ENCODE results near the gene PAN3. TPM values are rescaled to one million over a fixed set of nuclear protein-coding genes. Genes with fewer than 3 reads are reported as not detected.

PAN3 gene
- total RNA-seq, 2 experiments from 2014 or later: 56.9 to 59.5 TPM

DNA sequence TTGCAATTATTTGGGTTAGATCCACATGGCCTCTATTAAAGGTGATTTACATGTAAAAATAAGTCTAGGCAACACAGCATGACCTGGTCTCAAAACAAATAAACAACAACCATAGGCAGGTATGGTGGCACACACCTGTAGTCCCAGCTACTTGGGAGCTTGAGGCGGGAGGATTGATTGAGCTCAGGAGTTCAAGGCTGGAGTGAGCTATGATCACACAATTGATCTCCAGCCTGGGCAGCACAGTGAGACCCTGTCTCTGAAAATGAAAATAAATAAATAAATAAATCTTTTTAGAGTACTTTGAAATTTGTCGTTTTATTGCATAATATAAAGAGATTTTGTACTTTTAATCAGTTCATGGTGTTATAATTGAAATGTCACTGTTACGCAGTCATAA, 93.3 kb downstream of the PAN3 start:
- Histone ChIP-seq H3K4me3 (ENCODE audit: low read length) (no peak overlapping the region), H3K27ac (ENCODE audit: low read depth in 1 of 2, low read length in 2 of 2) (no peak overlapping the region), H3K36me3 (ENCODE audit: insufficient read depth, low read length) (peaks cover 24% of the 10 kb centered on the region), H3K27me3 (ENCODE audit: control insufficient read depth in 1 of 2, insufficient read depth in 2 of 2, low read length in 2 of 2) (no peaks in the 10 kb centered on the region), H3K4me1 (ENCODE audit: insufficient read depth, low read length) (no peaks in the 10 kb centered on the region), H3K9me3 (ENCODE audit: control insufficient read depth in 1 of 2, insufficient read depth in 1 of 2, low read length in 2 of 2) (no peaks in the 10 kb centered on the region)
- H3K27me3 Mint-ChIP-seq: no peaks in the 10 kb centered on the region
- H3K36me3 Mint-ChIP-seq (ENCODE audit: low read depth): peaks cover 58% of the 10 kb centered on the region
- H3K4me3 Mint-ChIP-seq: no peak overlapping the region
- H3K4me1 Mint-ChIP-seq (ENCODE audit: low read depth): peaks cover 29% of the 10 kb centered on the region
- ATAC-seq (ENCODE audit: poor library complexity) (no peak), DNase-seq (no peak)
- TF ChIP-seq, protein P1, sequence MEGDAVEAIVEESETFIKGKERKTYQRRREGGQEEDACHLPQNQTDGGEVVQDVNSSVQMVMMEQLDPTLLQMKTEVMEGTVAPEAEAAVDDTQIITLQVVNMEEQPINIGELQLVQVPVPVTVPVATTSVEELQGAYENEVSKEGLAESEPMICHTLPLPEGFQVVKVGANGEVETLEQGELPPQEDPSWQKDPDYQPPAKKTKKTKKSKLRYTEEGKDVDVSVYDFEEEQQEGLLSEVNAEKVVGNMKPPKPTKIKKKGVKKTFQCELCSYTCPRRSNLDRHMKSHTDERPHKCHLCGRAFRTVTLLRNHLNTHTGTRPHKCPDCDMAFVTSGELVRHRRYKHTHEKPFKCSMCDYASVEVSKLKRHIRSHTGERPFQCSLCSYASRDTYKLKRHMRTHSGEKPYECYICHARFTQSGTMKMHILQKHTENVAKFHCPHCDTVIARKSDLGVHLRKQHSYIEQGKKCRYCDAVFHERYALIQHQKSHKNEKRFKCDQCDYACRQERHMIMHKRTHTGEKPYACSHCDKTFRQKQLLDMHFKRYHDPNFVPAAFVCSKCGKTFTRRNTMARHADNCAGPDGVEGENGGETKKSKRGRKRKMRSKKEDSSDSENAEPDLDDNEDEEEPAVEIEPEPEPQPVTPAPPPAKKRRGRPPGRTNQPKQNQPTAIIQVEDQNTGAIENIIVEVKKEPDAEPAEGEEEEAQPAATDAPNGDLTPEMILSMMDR (IDR thresholded peaks at IDR 0.05): no peak
- intact Hi-C loops (cut with DNase I, micrococcal nuclease): no loop called here
- no peak overlapping the region for H3K27ac Mint-ChIP-seq
- POLR2A ChIA-PET: no interaction called here
- H3K9me3 Mint-ChIP-seq: no peaks in the 10 kb centered on the region
- CTCF ChIA-PET: no interaction called here

DNA sequence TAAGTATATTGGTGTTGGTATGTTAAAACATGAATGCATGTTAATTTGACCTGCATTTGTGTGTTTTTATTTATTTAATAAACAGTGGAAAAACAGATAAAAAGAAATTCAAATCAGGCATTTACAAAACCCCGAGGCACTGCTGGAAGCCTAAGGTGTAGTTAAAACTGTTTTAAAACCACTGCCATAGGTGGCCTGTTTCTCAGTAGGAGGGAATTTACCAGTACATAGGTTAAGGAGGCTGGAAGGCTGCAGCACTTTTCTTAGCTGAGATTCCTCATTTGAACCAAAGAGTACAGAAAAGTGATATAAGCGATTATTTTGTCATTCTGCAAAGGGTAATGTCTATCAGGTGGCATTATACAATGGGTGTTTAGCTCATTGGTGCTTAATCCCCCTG, 99.6 kb downstream of the PAN3 start:
- Histone ChIP-seq H3K4me1 (ENCODE audit: insufficient read depth, low read length) (no peaks in the 10 kb centered on the region), H3K27me3 (ENCODE audit: control insufficient read depth in 1 of 2, insufficient read depth in 2 of 2, low read length in 2 of 2) (no peaks in the 10 kb centered on the region), H3K9me3 (ENCODE audit: control insufficient read depth in 1 of 2, insufficient read depth in 1 of 2, low read length in 2 of 2) (no peaks in the 10 kb centered on the region), H3K27ac (ENCODE audit: low read depth in 1 of 2, low read length in 2 of 2) (no peak overlapping the region), H3K4me3 (ENCODE audit: low read length) (no peak overlapping the region), H3K36me3 (ENCODE audit: insufficient read depth, low read length) (peaks cover 29% of the 10 kb centered on the region)
- ChIA-PET CTCF (no interaction called here), POLR2A (no interaction called here)
- intact Hi-C loops (cut with DNase I, micrococcal nuclease): no loop called here
- Mint-ChIP-seq H3K36me3 (ENCODE audit: low read depth) (peaks cover 80% of the 10 kb centered on the region), H3K27ac (peak overlapping the region; percentile 42), H3K9me3 (no peaks in the 10 kb centered on the region), H3K4me3 (no peak overlapping the region), H3K4me1 (ENCODE audit: low read depth) (peaks cover 32% of the 10 kb centered on the region), H3K27me3 (no peaks in the 10 kb centered on the region)
- TF ChIP-seq, protein P1 (IDR thresholded peaks at IDR 0.05): no peak
- ATAC-seq (ENCODE audit: poor library complexity): no peak
- no peak for DNase-seq

DNA sequence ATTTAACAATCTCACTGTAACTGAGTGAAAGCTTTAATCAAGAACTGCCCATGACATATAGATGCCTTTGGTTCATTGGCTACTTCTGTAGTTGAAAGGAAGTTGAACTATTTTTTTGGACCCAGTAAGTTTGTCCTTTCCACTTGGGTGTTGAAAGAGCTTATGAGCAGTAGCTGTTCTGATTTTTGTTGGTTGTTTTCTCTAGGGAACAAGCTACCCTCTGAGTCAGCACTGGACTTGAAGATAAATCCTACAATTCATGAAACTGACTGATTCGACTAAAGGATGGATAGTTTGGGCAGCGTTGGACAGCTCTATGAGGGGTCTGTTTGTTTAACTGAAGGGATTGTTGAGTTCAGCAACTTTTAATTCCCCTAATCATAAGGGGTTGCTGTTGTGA, 101.0 kb downstream of the PAN3 start:
- Mint-ChIP-seq H3K27ac (peak overlapping the region; percentile 49), H3K4me3 (no peak overlapping the region), H3K36me3 (ENCODE audit: low read depth) (peaks cover 86% of the 10 kb centered on the region), H3K9me3 (no peaks in the 10 kb centered on the region), H3K4me1 (ENCODE audit: low read depth) (peaks cover 32% of the 10 kb centered on the region), H3K27me3 (no peaks in the 10 kb centered on the region)
- CTCF ChIA-PET: no interaction called here
- Histone ChIP-seq H3K36me3 (ENCODE audit: insufficient read depth, low read length) (peaks cover 32% of the 10 kb centered on the region), H3K27ac (ENCODE audit: low read depth in 1 of 2, low read length in 2 of 2) (no peak overlapping the region), H3K4me1 (ENCODE audit: insufficient read depth, low read length) (no peaks in the 10 kb centered on the region), H3K27me3 (ENCODE audit: control insufficient read depth in 1 of 2, insufficient read depth in 2 of 2, low read length in 2 of 2) (no peaks in the 10 kb centered on the region), H3K4me3 (ENCODE audit: low read length) (no peak overlapping the region), H3K9me3 (ENCODE audit: control insufficient read depth in 1 of 2, insufficient read depth in 1 of 2, low read length in 2 of 2) (no peaks in the 10 kb centered on the region)
- ATAC-seq (ENCODE audit: poor library complexity) (no peak), DNase-seq (no peak)
- POLR2A ChIA-PET: no interaction called here
- TF ChIP-seq, protein P1 (IDR thresholded peaks at IDR 0.05): no peak
- intact Hi-C loops (cut with DNase I, micrococcal nuclease): no loop called here

Data from CD4-positive, alpha-beta T cell (primary cell).